HG03439 (cell line): ENCODE data around the gene GATD1.
A peak's percentile ranks its signal among the peaks of the same experiment; 100 is the strongest.

Source experiments
- ATAC-seq: cut with Tn5 transposase; IDR thresholded peaks from one replicate; pipeline ENCODE4 v1.9.1; 2021; ENCODE audit warnings: mild to moderate bottlenecking, moderate library complexity; ENCODE audit not compliant: unreplicated experiment

The GATD1 gene

GRCh38 chr11:777288-778255 is at the start of gene GATD1:
Gene GATD1 (minus strand): TSS chr11:777487. CDS start chr11:777462, 25 bp downstream.
- peak; percentile 62 for ATAC-seq

GRCh38 chr11:826836-827145 is 49.5 kb upstream of the GATD1 start:
- no peak for ATAC-seq

- ATAC-seq = no peak
Observed at GRCh38 chr11:826227-826621, 48.9 kb upstream of the GATD1 start.

- ATAC-seq = no peak
Observed at GRCh38 chr11:825366-826226, 48.3 kb upstream of the GATD1 start.

- ATAC-seq = no peak
Observed at GRCh38 chr11:824942-825341, 47.7 kb upstream of the GATD1 start.

GRCh38 chr11:824292-824880 is 47.1 kb upstream of the GATD1 start:
- no peak for ATAC-seq

GRCh38 chr11:823441-824291 is 46.4 kb upstream of the GATD1 start:
- ATAC-seq = no peak

GRCh38 chr11:821512-822371 is 44.5 kb upstream of the GATD1 start:
- no peak for ATAC-seq

GRCh38 chr11:820655-821511 is 43.6 kb upstream of the GATD1 start:
- no peak for ATAC-seq

GRCh38 chr11:819943-820649 is 42.8 kb upstream of the GATD1 start:
- peak; percentile 63 for ATAC-seq

GRCh38 chr11:819129-819931 is 42.0 kb upstream of the GATD1 start:
- ATAC-seq = peak; percentile 58

GRCh38 chr11:818396-819128 is 41.3 kb upstream of the GATD1 start, which contains the start of gene PNPLA2:
Gene PNPLA2 (plus strand): TSS chr11:818914. CDS start chr11:819719, 805 bp downstream.
- no peak for ATAC-seq

- no peak for ATAC-seq
Observed at GRCh38 chr11:816433-816779, 39.1 kb upstream of the GATD1 start.

GRCh38 chr11:815675-816432 is 38.6 kb upstream of the GATD1 start:
- no peak for ATAC-seq

GRCh38 chr11:813456-814096 is 36.3 kb upstream of the GATD1 start:
- ATAC-seq = no peak
